ENCODE results near the gene NPHP4.

NPHP4 gene

GRCh38 chr1:5971471-5972197 is 20.6 kb downstream of the NPHP4 start:
- no peak for DNase-seq (ENCODE audit: low read depth)

GRCh38 chr1:5970610-5971273 is 21.5 kb downstream of the NPHP4 start:
- no peak for DNase-seq (ENCODE audit: low read depth)

GRCh38 chr1:5969168-5969567 is 23.1 kb downstream of the NPHP4 start:
- DNase-seq (ENCODE audit: low read depth), result no peak

GRCh38 chr1:5968161-5968736 is 24.0 kb downstream of the NPHP4 start:
- no peak for DNase-seq (ENCODE audit: low read depth)

DNA sequence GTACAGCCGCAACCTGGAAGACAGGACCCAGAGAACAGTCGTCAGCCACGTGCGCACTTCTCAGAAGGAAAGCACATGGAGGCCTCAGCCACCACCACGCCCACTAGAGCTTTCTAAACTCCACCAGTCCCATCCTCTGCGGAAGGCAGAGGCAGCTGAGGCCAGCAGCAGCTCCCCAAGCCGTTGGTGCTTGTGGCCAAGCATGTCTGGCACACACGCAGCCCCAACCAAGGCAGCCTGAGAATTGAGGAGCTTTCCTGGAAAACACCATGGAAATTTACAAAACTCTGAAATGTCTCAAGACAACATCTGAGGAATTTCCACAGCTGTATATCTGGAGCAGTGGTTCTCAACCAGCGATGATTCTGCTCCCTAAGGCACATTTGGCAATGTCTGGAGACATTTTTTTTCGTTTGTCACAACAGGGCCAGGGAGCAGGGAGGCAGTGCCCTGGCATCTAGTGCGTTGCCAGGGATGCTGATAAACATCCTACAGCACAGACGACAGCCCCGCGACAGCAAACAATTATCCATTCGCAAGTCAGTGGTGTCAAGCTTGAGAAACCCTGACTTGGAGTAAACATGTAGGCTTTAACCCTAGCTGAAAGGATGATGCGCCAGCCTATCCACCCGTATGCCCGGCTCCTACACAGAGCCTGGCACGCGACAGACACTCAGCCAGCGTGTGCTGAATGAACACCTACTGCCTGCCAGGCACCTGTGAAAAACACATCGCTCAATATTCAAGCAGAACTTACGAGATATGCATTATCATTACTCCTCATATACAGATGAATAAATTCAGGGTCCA is 24.7 kb downstream of the NPHP4 start:
- no peak for DNase-seq (ENCODE audit: low read depth)

GRCh38 chr1:5966543-5967205 is 25.6 kb downstream of the NPHP4 start:
- no peak for DNase-seq (ENCODE audit: low read depth)

GRCh38 chr1:5965586-5966131 is 26.6 kb downstream of the NPHP4 start:
- DNase-seq (ENCODE audit: low read depth), result no peak

DNA sequence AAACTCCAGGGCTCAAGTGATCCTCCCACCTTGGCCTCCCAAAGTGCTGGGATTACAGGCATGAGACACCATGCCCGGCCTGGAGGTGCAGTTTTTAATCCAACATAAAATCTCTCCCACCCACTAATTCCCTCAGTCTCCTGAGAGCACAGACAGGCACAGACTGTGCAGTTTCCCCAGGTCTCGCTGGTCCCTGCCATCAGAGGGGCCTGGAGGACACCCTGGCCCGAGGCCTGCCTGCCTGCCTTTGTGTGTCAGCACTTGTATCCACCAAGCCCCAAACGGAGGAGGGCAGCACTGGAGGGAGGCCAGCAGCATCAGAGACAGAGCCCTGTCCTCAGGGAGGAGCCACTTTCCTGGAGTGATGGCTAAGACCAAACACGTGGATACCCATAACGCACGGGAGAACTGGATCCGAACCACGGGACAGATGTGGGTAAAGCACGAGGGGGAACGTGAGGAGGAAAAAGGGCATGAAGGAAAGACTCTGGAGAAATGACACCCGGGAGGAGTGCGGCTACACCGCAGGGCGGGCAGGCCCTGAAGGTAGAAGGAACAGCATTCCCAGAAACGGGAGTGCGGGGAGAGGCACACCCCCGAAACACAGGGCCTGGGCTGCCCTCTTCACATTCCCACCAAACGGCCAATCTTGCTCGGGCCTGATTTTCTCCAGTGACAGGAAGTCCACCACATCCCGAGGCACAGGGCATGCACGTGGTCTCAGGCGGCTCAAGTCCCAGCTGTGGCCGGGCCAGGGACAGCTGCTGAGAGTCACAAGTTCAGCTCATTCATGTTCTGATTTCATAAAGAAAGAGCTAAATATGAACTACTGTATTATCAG is 29.7 kb downstream of the NPHP4 start:
- DNase-seq (ENCODE audit: low read depth), result no peak

DNA sequence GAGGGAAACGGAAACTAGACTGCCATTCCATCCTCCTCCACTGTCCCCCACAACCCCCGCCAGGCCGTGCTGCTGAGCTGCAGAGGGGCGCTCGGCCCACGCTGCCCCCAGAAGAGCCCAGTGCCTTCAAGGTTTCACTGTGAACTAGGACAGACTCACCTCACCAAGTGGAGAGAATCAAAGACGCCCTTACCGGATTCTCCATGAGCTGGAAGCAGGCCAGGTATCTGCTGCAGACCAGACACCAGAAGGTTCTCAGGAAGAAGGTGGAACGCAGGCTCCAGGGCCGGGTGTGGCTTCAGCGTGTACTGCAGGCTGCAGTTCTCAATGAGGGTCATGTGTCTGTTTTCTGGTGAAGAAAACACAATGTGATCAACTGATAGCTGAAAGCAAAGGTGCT is 30.6 kb downstream of the NPHP4 start:
- DNase-seq (ENCODE audit: low read depth), result no peak

DNA sequence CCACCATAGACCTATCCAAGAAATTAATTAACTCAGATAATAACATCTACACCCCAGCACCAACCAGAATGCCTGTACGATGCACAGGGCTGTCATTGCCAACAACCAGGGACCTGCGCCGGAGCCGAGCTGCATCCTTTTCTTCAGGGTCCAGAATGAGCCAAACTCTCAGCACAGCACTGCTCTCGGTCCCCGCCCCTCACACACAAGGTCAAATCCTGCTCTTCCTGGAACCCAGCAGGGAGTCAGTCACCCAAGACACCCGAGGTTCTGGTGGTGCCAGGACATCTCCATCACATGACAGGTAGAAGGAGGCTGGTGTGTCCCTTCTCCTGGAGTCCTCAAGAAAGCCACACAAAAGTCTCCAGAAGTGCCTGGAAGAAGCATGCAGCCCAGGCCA is 31.9 kb downstream of the NPHP4 start:
- DNase-seq (ENCODE audit: low read depth), result no peak

- DNase-seq (ENCODE audit: low read depth), result no peak
These were observed 32.5 kb downstream of the NPHP4 start for GRCh38 chr1:5959667-5960230.

- DNase-seq (ENCODE audit: low read depth), result no peak
These were observed 33.1 kb downstream of the NPHP4 start for GRCh38 chr1:5959087-5959486.

- no peak for DNase-seq (ENCODE audit: low read depth)
These were observed 36.0 kb downstream of the NPHP4 start for GRCh38 chr1:5956022-5956830.

- no peak for DNase-seq (ENCODE audit: low read depth)
These were observed 36.7 kb downstream of the NPHP4 start for GRCh38 chr1:5955479-5955977.

- no peak for DNase-seq (ENCODE audit: low read depth)
These were observed 37.3 kb downstream of the NPHP4 start for GRCh38 chr1:5954964-5955363.

GRCh38 chr1:5953386-5953785 is 38.8 kb downstream of the NPHP4 start:
- DNase-seq (ENCODE audit: low read depth), result no peak

- DNase-seq (ENCODE audit: low read depth), result no peak
These were observed 40.3 kb downstream of the NPHP4 start for GRCh38 chr1:5951846-5952410.

DNA sequence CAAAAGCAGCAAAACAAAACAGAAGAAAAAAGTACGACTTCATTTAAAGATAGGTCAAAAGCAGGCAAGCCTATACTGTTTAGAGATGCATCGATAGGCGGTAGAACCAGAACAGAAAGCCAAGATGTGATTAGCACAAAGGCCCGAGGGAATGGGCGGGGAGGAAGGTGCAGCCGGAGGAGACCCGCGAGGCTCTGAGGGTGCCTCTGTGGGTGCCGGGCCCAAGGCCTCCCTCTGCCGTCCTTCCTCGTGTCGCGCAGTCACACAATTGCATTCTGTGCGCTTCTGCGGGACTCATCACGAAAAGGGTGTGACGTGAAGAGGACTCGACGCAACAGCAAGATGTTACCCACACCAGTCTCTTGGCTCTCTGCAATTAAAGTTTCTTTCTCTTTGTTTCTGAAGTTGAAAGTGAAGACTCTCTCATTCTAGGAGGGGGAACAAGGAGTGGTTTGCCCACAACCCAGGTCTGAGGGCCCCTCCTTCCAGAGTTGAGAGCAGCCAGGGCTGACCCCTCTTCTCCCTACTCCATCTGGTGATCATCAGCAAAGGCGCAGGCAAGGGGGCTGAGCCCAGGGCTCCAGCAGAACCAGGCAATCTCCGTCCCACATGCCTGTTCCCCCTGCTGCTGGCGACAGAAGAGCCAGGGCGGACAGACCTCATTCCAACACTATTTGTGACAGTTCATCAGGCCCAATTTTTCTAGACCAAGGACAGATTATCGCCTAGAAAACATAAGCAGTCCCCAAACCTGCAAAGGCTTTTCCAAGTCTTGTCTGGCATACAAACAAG is 41.0 kb downstream of the NPHP4 start:
- no peak for DNase-seq (ENCODE audit: low read depth)
